HL-60 (cell line): ENCODE data around the gene VNN1.

Experiments used
- CTCF ChIP-seq: IDR thresholded peaks from one replicate; pipeline ENCODE4 v1.5.1; 2011; ENCODE audit warnings: low read length, control low read depth, inconsistent platforms; ENCODE audit not compliant: insufficient read depth
- GABPA ChIP-seq: IDR thresholded peaks from 2 replicates; pipeline ENCODE4 v1.6.1; 2012; ENCODE audit warnings: low read depth
- REST ChIP-seq: IDR thresholded peaks from 2 replicates; pipeline ENCODE4 v1.6.1; 2012; ENCODE audit warnings: low read depth; ENCODE audit not compliant: insufficient replicate concordance

- TF ChIP-seq CTCF (no peak), REST (no peak), GABPA (no peak)
Observed at GRCh38 chr6:132714160-132714559, 305 bp upstream of the VNN1 start.
